ENCODE data around the gene CNTN5.

DNA sequence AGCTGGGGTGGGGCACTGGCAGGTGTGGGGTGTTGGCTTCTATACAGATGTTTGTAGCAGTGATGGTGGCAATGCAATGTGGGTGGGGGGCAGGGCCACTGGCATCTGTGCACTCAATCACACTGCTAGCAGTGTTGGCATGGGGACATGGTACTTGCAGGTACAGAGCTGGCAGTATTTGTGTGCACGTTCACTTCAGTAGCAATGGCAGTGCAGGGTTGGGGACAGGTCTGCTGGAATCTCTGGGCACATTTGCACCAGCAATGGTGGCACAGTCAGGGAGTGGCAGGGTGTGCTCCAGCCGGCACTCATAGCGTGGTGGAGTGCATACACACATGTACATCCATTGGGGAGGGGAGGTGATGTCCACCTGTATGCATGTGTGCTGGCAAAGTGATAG, 775.2 kb downstream of the CNTN5 start:
- TF ChIP-seq, protein P1, sequence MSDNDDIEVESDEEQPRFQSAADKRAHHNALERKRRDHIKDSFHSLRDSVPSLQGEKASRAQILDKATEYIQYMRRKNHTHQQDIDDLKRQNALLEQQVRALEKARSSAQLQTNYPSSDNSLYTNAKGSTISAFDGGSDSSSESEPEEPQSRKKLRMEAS (IDR thresholded peaks at IDR 0.05; ENCODE audit: low read depth): no peak
- TF ChIP-seq POLR2AphosphoS5 (IDR thresholded peaks at IDR 0.05; ENCODE audit: low read depth, low read length): no peak
- TF ChIP-seq USF2 (IDR thresholded peaks at IDR 0.05; ENCODE audit: borderline replicate concordance, low read depth, low read length): no peak
- TF ChIP-seq TCF12 (IDR thresholded peaks at IDR 0.05): no peak
- TF ChIP-seq GABPA (IDR thresholded peaks at IDR 0.05; ENCODE audit: low read depth): no peak
- TF ChIP-seq, protein P2, sequence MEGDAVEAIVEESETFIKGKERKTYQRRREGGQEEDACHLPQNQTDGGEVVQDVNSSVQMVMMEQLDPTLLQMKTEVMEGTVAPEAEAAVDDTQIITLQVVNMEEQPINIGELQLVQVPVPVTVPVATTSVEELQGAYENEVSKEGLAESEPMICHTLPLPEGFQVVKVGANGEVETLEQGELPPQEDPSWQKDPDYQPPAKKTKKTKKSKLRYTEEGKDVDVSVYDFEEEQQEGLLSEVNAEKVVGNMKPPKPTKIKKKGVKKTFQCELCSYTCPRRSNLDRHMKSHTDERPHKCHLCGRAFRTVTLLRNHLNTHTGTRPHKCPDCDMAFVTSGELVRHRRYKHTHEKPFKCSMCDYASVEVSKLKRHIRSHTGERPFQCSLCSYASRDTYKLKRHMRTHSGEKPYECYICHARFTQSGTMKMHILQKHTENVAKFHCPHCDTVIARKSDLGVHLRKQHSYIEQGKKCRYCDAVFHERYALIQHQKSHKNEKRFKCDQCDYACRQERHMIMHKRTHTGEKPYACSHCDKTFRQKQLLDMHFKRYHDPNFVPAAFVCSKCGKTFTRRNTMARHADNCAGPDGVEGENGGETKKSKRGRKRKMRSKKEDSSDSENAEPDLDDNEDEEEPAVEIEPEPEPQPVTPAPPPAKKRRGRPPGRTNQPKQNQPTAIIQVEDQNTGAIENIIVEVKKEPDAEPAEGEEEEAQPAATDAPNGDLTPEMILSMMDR (IDR thresholded peaks at IDR 0.05): no peak
- no peak for TF ChIP-seq RFX5 (IDR thresholded peaks at IDR 0.05; ENCODE audit: low read length)
- no peak for TF ChIP-seq JUND (IDR thresholded peaks at IDR 0.05)

Measured in SK-N-SH (cell line).